22Rv1 (cell line): ENCODE measurements around the gene CCNE1.

Experiments
- CTCF ChIP-seq: fragments of 450-650 bp; IDR thresholded peaks from 2 replicates; pipeline ENCODE4 v1.5.1; 2017; ENCODE audit warnings: mild to moderate bottlenecking
- ZFX ChIP-seq: fragments of 450-650 bp; IDR thresholded peaks from 2 replicates; pipeline ENCODE4 v1.6.1; 2017; ENCODE audit warnings: antibody characterized with exemption, borderline replicate concordance

GRCh38 chr19:29851769-29852521 lies 40.2 kb downstream of the CCNE1 start:
- TF ChIP-seq ZFX (no peak), CTCF (no peak)
